OCI-LY1 (cell line): ENCODE results near the gene COPE.

Experiments
- H2AFZ ChIP-seq: fragments of 200-600 bp; sonication (generic), shearing (Covaris generic); 2 replicates; pipeline ENCODE4 v1.6.0; 2014; ENCODE audit warnings: antibody characterized with exemption, mild to moderate bottlenecking, low read length
- H3F3A ChIP-seq: fragments of 200-600 bp; sonication (generic), shearing (Covaris generic); 2 replicates; pipeline ENCODE4 v1.6.0; 2014; ENCODE audit warnings: mild to moderate bottlenecking, antibody characterized with exemption, low read length, moderate library complexity; ENCODE audit not compliant: insufficient read depth
- H3K27ac ChIP-seq: fragments of 200-600 bp; sonication (generic); 2 replicates; pipeline ENCODE4 v1.5.1; 2014; ENCODE audit warnings: low read length, mixed run types, mild to moderate bottlenecking, low read depth; ENCODE audit not compliant: poor library complexity, severe bottlenecking
- H3K27me3 ChIP-seq: fragments of 200-600 bp; sonication (generic); 2 replicates; pipeline ENCODE4 v1.6.0; 2014; ENCODE audit warnings: antibody characterized with exemption, mild to moderate bottlenecking, low read length, moderate library complexity; ENCODE audit not compliant: insufficient read depth
- H3K36me3 ChIP-seq: fragments of 200-600 bp; sonication (generic); 2 replicates; pipeline ENCODE4 v1.6.1; 2014; ENCODE audit warnings: mild to moderate bottlenecking, antibody characterized with exemption, low read length, moderate library complexity, mixed read lengths; ENCODE audit not compliant: insufficient read depth
- H3K4me1 ChIP-seq: fragments of 200-600 bp; sonication (generic); 2 replicates; pipeline ENCODE4 v1.5.1; 2014; ENCODE audit warnings: mild to moderate bottlenecking, low read length, moderate library complexity; ENCODE audit not compliant: insufficient read depth, severe bottlenecking
- H3K4me2 ChIP-seq: fragments of 200-600 bp; sonication (generic), shearing (Covaris generic); 2 replicates; pipeline ENCODE4 v1.6.1; 2014; ENCODE audit warnings: low read length
- H3K4me3 ChIP-seq: fragments of 200-600 bp; sonication (generic); 2 replicates; pipeline ENCODE4 v1.5.1; 2014; ENCODE audit warnings: low read length, low read depth, mild to moderate bottlenecking, mixed read lengths; ENCODE audit not compliant: poor library complexity, severe bottlenecking
- H3K79me2 ChIP-seq: fragments of 200-600 bp; shearing (Covaris generic); 2 replicates; pipeline ENCODE4 v1.6.1; 2016; ENCODE audit warnings: mixed run types, low read length, mixed read lengths; ENCODE audit not compliant: insufficient read depth
- H3K9ac ChIP-seq: fragments of 200-600 bp; sonication (generic), shearing (Covaris generic); 2 replicates; pipeline ENCODE4 v1.6.1; 2014; ENCODE audit warnings: mild to moderate bottlenecking, low read length, mixed read lengths
- H3K9me2 ChIP-seq: fragments of 200-600 bp; sonication (generic), shearing (Covaris generic); 2 replicates; pipeline ENCODE4 v1.6.1; 2014; ENCODE audit warnings: low read depth, mild to moderate bottlenecking, low read length, mixed read lengths
- H3K9me3 ChIP-seq: fragments of 200-600 bp; shearing (Covaris generic); 2 replicates; pipeline ENCODE4 v1.6.1; 2014; ENCODE audit warnings: low read length, mixed read lengths
- H4K20me1 ChIP-seq: fragments of 200-600 bp; sonication (generic), shearing (Covaris generic); 2 replicates; pipeline ENCODE4 v1.6.0; 2016; ENCODE audit warnings: mild to moderate bottlenecking, low read length; ENCODE audit not compliant: insufficient read depth
- EZH2 ChIP-seq: fragments of 200-600 bp; sonication (generic), shearing (Covaris generic); IDR thresholded peaks from 2 replicates; pipeline ENCODE4 v1.8.0; 2017; ENCODE audit warnings: borderline replicate concordance, mixed run types, mild to moderate bottlenecking, antibody characterized with exemption, low read length, moderate library complexity, mixed read lengths
- TF ChIP-seq, protein P1 (sequence below): fragments of 200-600 bp; sonication (generic), shearing (Covaris generic); IDR thresholded peaks from 2 replicates; pipeline ENCODE4 v1.5.1; 2017; ENCODE audit warnings: mild to moderate bottlenecking, antibody characterized with exemption, low read length, moderate library complexity, mixed read lengths

COPE gene

DNA sequence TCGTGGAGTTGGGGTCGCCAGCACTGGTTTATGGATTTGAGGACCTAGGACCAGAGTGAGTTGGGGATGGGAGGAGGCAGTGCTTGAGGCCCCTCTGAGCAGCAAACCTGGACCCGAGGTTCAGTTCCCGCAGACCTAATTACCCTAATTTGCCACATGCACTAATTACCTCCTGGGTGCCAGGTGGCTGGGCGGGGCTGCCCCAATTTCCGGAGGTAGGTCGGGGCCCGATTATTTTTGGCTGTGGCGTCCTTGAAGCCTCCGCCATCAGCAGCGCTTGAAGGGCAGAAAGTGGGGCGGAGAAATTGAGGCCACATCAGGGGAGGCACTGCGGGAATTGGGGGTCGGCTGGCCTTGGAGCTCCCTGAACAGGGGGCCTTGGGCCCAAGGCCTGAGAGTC, 27.7 kb upstream of the COPE start:
- H3K79me2 ChIP-seq: no peaks in the 10 kb centered on the region
- no peak overlapping the region for H2AFZ ChIP-seq
- peaks cover 14% of the 10 kb centered on the region for H3K4me1 ChIP-seq
- no peak overlapping the region for H3K4me3 ChIP-seq
- TF ChIP-seq, protein P1, sequence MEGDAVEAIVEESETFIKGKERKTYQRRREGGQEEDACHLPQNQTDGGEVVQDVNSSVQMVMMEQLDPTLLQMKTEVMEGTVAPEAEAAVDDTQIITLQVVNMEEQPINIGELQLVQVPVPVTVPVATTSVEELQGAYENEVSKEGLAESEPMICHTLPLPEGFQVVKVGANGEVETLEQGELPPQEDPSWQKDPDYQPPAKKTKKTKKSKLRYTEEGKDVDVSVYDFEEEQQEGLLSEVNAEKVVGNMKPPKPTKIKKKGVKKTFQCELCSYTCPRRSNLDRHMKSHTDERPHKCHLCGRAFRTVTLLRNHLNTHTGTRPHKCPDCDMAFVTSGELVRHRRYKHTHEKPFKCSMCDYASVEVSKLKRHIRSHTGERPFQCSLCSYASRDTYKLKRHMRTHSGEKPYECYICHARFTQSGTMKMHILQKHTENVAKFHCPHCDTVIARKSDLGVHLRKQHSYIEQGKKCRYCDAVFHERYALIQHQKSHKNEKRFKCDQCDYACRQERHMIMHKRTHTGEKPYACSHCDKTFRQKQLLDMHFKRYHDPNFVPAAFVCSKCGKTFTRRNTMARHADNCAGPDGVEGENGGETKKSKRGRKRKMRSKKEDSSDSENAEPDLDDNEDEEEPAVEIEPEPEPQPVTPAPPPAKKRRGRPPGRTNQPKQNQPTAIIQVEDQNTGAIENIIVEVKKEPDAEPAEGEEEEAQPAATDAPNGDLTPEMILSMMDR: no peak
- TF ChIP-seq EZH2: no peak
- H3K27ac ChIP-seq: no peak overlapping the region
- peak overlapping the region; percentile 6; the same call in 1 of the 2 replicates for H3K4me2 ChIP-seq
- no peaks in the 10 kb centered on the region for H4K20me1 ChIP-seq
- no peaks in the 10 kb centered on the region for H3F3A ChIP-seq
- no peaks in the 10 kb centered on the region; the same call in 1 of the 2 replicates for H3K36me3 ChIP-seq
- peaks cover 6% of the 10 kb centered on the region; the same call in 1 of the 2 replicates for H3K27me3 ChIP-seq
- no peaks in the 10 kb centered on the region for H3K9me2 ChIP-seq
- no peaks in the 10 kb centered on the region for H3K9me3 ChIP-seq
- H3K9ac ChIP-seq: no peak overlapping the region

DNA sequence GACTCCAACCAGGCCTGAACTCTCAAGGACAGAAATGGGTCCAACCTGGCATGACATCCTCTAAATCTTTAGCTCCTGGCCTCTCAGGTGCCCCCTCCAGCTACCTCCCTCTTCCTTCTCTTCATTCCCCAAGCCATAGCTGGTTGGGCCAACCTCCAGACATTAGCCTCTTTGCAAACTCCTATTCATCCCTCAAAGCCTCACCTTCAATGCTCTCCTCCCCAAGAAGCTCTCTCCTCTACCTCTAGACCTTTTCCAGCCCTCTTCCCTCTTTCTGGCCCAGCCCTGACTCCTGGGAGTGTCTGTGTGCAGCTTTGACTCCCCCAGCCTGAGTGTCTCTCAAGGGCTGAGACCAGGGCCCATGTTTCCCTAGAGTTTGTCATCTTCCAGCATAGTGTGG, 27.1 kb upstream of the COPE start:
- H2AFZ ChIP-seq: no peak overlapping the region
- H3K4me1 ChIP-seq: peaks cover 14% of the 10 kb centered on the region
- no peaks in the 10 kb centered on the region for H3K79me2 ChIP-seq
- H3F3A ChIP-seq: no peaks in the 10 kb centered on the region
- no peak overlapping the region for H3K4me2 ChIP-seq
- no peak overlapping the region for H3K27ac ChIP-seq
- TF ChIP-seq, protein P1: no peak
- no peak for TF ChIP-seq EZH2
- no peaks in the 10 kb centered on the region for H3K9me2 ChIP-seq
- H3K4me3 ChIP-seq: no peak overlapping the region
- no peaks in the 10 kb centered on the region for H4K20me1 ChIP-seq
- H3K9ac ChIP-seq: no peak overlapping the region
- H3K27me3 ChIP-seq: peaks cover 6% of the 10 kb centered on the region; the same call in 1 of the 2 replicates
- H3K36me3 ChIP-seq: no peaks in the 10 kb centered on the region; the same call in 1 of the 2 replicates
- no peaks in the 10 kb centered on the region for H3K9me3 ChIP-seq

DNA sequence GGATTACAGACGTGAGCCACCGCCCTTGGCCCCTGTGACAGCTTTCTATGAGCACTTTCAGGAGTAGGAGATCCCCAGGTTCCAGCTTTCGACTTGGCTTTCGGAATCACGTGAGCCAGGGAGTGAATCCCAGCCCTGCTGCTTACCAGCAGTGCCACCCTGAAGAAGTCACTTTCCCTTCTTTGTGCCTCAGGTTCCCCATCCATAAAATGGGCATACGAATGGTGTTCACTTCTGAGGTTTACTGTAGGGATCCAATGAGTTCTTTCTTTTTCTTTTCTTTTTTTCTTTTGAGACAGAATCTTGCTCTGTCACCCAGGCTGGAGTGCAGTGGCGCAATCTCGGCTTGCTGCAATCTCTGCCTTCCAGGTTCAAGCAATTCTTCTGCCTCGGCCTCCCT, 26.1 kb upstream of the COPE start:
- H3K4me2 ChIP-seq: no peak overlapping the region
- H3K9me2 ChIP-seq: no peaks in the 10 kb centered on the region
- peaks cover 20% of the 10 kb centered on the region for H3K4me1 ChIP-seq
- no peak overlapping the region for H3K9ac ChIP-seq
- H3K27ac ChIP-seq: no peak overlapping the region
- no peaks in the 10 kb centered on the region for H3K79me2 ChIP-seq
- no peaks in the 10 kb centered on the region for H3K9me3 ChIP-seq
- H2AFZ ChIP-seq: no peak overlapping the region
- H4K20me1 ChIP-seq: no peaks in the 10 kb centered on the region
- no peaks in the 10 kb centered on the region for H3F3A ChIP-seq
- H3K36me3 ChIP-seq: no peaks in the 10 kb centered on the region; the same call in 1 of the 2 replicates
- H3K4me3 ChIP-seq: no peak overlapping the region
- no peak for TF ChIP-seq EZH2
- TF ChIP-seq, protein P1: no peak
- peaks cover 6% of the 10 kb centered on the region; the same call in 1 of the 2 replicates for H3K27me3 ChIP-seq
